HG03135 (cell line): ENCODE measurements around the gene DLK2.
"Not testable (repeated sequence)": the region's sequence is repeated elsewhere in the genome, so short reads cannot be mapped to it uniquely, and the experiment has no call there.

Experiments used
- ATAC-seq: cut with Tn5 transposase; IDR thresholded peaks from one replicate; pipeline ENCODE4 v1.9.1; 2021; ENCODE audit warnings: mild to moderate bottlenecking, moderate library complexity; ENCODE audit not compliant: unreplicated experiment

Gene DLK2

GRCh38 chr6:43455531-43456428, at the start of gene DLK2:
TSS of gene DLK2 (minus strand) at chr6:43455548. CDS start at chr6:43454825, 723 bp downstream.
- no peak for ATAC-seq

- no peak for ATAC-seq
Measured at GRCh38 chr6:43503443-43503842, 48.1 kb upstream of the DLK2 start.

- no peak for ATAC-seq
Measured at GRCh38 chr6:43502666-43503065, 47.3 kb upstream of the DLK2 start.

- no peak for ATAC-seq
Measured at GRCh38 chr6:43500921-43501320, 45.6 kb upstream of the DLK2 start.

- ATAC-seq: no peak
Measured at GRCh38 chr6:43499028-43499815, 43.9 kb upstream of the DLK2 start.

GRCh38 chr6:43498291-43498690, 42.9 kb upstream of the DLK2 start:
- not testable (repeated sequence) for ATAC-seq

- no peak for ATAC-seq
Measured at GRCh38 chr6:43497689-43498088, 42.3 kb upstream of the DLK2 start.

- no peak for ATAC-seq
Measured at GRCh38 chr6:43497129-43497396, 41.7 kb upstream of the DLK2 start.

GRCh38 chr6:43496370-43497128, 41.2 kb upstream of the DLK2 start:
- no peak for ATAC-seq

GRCh38 chr6:43495409-43495941, 40.1 kb upstream of the DLK2 start:
- no peak for ATAC-seq

- no peak for ATAC-seq
Measured at GRCh38 chr6:43494766-43495165, 39.4 kb upstream of the DLK2 start.

GRCh38 chr6:43494321-43494720, 39.0 kb upstream of the DLK2 start:
- no peak for ATAC-seq

- no peak for ATAC-seq
Measured at GRCh38 chr6:43493833-43494232, 38.5 kb upstream of the DLK2 start.

- no peak for ATAC-seq
Measured at GRCh38 chr6:43493230-43493629, 37.9 kb upstream of the DLK2 start.

- ATAC-seq: no peak
Measured at GRCh38 chr6:43492673-43493072, 37.3 kb upstream of the DLK2 start.

- ATAC-seq: no peak
Measured at GRCh38 chr6:43491750-43492661, 36.7 kb upstream of the DLK2 start.

- ATAC-seq: no peak
Measured at GRCh38 chr6:43490523-43490939, 35.2 kb upstream of the DLK2 start.

GRCh38 chr6:43489277-43490072, 34.1 kb upstream of the DLK2 start:
- no peak for ATAC-seq

- no peak for ATAC-seq
Measured at GRCh38 chr6:43488667-43489276, 33.4 kb upstream of the DLK2 start.
